K562 (cell line): Measurements from ENCODE around the gene COASY. TPM values are rescaled to one million over a fixed set of nuclear protein-coding genes. Genes with fewer than 3 reads are reported as not detected.

Experiments
- ATF3 ChIP-seq, 2 experiments: fragments of 450-650 bp in 1 of 2; sonication (generic) in 1 of 2; formaldehyde crosslinking in 1 of 2; IDR thresholded peaks in 1 of 2; conservative IDR thresholded peaks in 1 of 2; 2 replicates each; pipeline versions ENCODE4 v1.6.1 to v1.8.1; 2016 to 2023; ENCODE audit warnings: mild to moderate bottlenecking in 2 of 2, moderate library complexity in 2 of 2, inconsistent platforms in 1 of 2, missing genetic modification reagents in 1 of 2
- CBX5 ChIP-seq: IDR thresholded peaks from 2 replicates; pipeline ENCODE4 v1.6.1; 2014; ENCODE audit warnings: low read depth, borderline replicate concordance
- CHD4 ChIP-seq: fragments of 200-600 bp; sonication (generic); IDR thresholded peaks from 3 replicates; pipeline ENCODE4 v1.6.1; 2012; ENCODE audit warnings: low read depth, mild to moderate bottlenecking, mixed read lengths, low read length, inconsistent platforms; ENCODE audit not compliant: insufficient read depth, insufficient replicate concordance, poor library complexity, severe bottlenecking
- FOXJ2 ChIP-seq: fragments of 200-800 bp; sonication (Bioruptor generic); IDR thresholded peaks from 2 replicates; pipeline ENCODE4 v1.6.1; 2016; ENCODE audit warnings: missing genetic modification characterization, missing compliant biosample characterization
- MYC ChIP-seq, 2 experiments: fragments of 250-450 bp in 1 of 2; sonication (Bioruptor Pico) in 1 of 2; IDR thresholded peaks; 2 replicates each; pipeline versions ENCODE4 v1.5.1 to v1.6.1; 2012 to 2021; ENCODE audit warnings: low read depth in 2 of 2, borderline replicate concordance in 1 of 2, improper control_type of control experiment in 1 of 2, low read length in 1 of 2, mild to moderate bottlenecking in 1 of 2, moderate library complexity in 1 of 2
- NFRKB ChIP-seq: fragments of 450-650 bp; IDR thresholded peaks from 2 replicates; pipeline ENCODE4 v1.6.1; 2016; ENCODE audit warnings: low read depth
- PCBP2 ChIP-seq: fragments of 200-400 bp; formaldehyde crosslinking; IDR thresholded peaks from 2 replicates; pipeline ENCODE4 v1.6.1; 2018; ENCODE audit warnings: low read length, low read depth, mild to moderate bottlenecking, moderate library complexity; ENCODE audit not compliant: poor library complexity, severe bottlenecking
- PTRF ChIP-seq: fragments of 450-650 bp; IDR thresholded peaks from 2 replicates; pipeline ENCODE4 v1.6.1; 2016; ENCODE audit warnings: mild to moderate bottlenecking, missing genetic modification characterization, missing compliant biosample characterization
- PTTG1 ChIP-seq: fragments of 450-650 bp; IDR thresholded peaks from 2 replicates; pipeline ENCODE4 v1.6.1; 2016; ENCODE audit warnings: low read depth, mild to moderate bottlenecking, missing genetic modification characterization, missing compliant biosample characterization
- RBBP5 ChIP-seq: fragments of 200-600 bp; sonication (generic); IDR thresholded peaks from 2 replicates; pipeline ENCODE4 v1.6.1; 2012; ENCODE audit warnings: borderline replicate concordance, mild to moderate bottlenecking, low read length, control low read depth, inconsistent platforms; ENCODE audit not compliant: insufficient read depth, poor library complexity, severe bottlenecking
- SOX6 ChIP-seq: fragments of 450-650 bp; IDR thresholded peaks from 2 replicates; pipeline ENCODE4 v1.6.1; 2014; ENCODE audit warnings: mild to moderate bottlenecking
- SP1 ChIP-seq: sonication (generic); formaldehyde crosslinking; IDR thresholded peaks from 2 replicates; pipeline ENCODE4 v1.8.1; 2022; ENCODE audit warnings: mild to moderate bottlenecking, missing genetic modification reagents
- SRSF9 ChIP-seq: fragments of 200-400 bp; formaldehyde crosslinking; IDR thresholded peaks from 2 replicates; pipeline ENCODE4 v1.6.1; 2017; ENCODE audit warnings: low read depth, low read length, borderline replicate concordance
- ZNF121 ChIP-seq: sonication (generic); formaldehyde crosslinking; conservative IDR thresholded peaks from 2 replicates; pipeline ENCODE4 v1.8.0; 2022; ENCODE audit warnings: missing genetic modification reagents
- ZNF23 ChIP-seq: fragments of 250-450 bp; sonication (Bioruptor Pico); IDR thresholded peaks from 2 replicates; pipeline ENCODE4 v1.4.0; 2020; ENCODE audit warnings: mild to moderate bottlenecking
- ZNF57 ChIP-seq: fragments of 450-650 bp; formaldehyde crosslinking; IDR thresholded peaks from 2 replicates; pipeline ENCODE4 v1.4.0; 2020; ENCODE audit warnings: mild to moderate bottlenecking, moderate library complexity
- ZSCAN32 ChIP-seq: fragments of 450-650 bp; formaldehyde crosslinking; IDR thresholded peaks from 2 replicates; pipeline ENCODE4 v1.4.0; 2020; ENCODE audit warnings: mild to moderate bottlenecking, moderate library complexity
- polyA plus RNA-seq, 8 experiments: library from polyadenylated mRNA; depleted of rRNA in 4 of 8; stranded (reverse) in 5 of 8; unstranded in 3 of 8; fragments of >200 nt; fragmentation: Nextera tagmentation in 2 of 8; fragmentation: Illumina TruSeq in 1 of 8; extraction: Ambion mirVana in 2 of 8; extraction: Trizol in 1 of 8; gene quantifications; 2 replicates each; pipeline versions ENCODE4 v1.2.1 to v1.2.3, GENCODE V29; 2011 to 2014; ENCODE audit warnings: inconsistent platforms in 1 of 8, missing spikeins in 1 of 8
- total RNA-seq, 7 experiments: library from RNA; depleted of rRNA in 6 of 7; stranded (reverse); fragments of >200 nt in 6 of 7; fragmentation: Illumina TruSeq in 2 of 7; extraction: Trizol in 2 of 7; gene quantifications; 2 replicates each; pipeline versions ENCODE4 v1.2.1 to v1.2.3, GENCODE V29; 2011 to 2021; ENCODE audit warnings: low replicate concordance in 1 of 7
- TF ChIP-seq, protein P1 (sequence below): fragments of 450-650 bp; IDR thresholded peaks from 2 replicates; pipeline ENCODE4 v1.6.1; 2016; ENCODE audit warnings: borderline replicate concordance
- TF ChIP-seq, protein P2 (sequence below): fragments of 450-650 bp; formaldehyde crosslinking; IDR thresholded peaks from 2 replicates; pipeline ENCODE4 v1.4.0; 2020; ENCODE audit warnings: mild to moderate bottlenecking, moderate library complexity
- TF ChIP-seq, protein P3 (sequence below): fragments of 450-650 bp; IDR thresholded peaks from 2 replicates; pipeline ENCODE4 v1.6.1; 2014; ENCODE audit warnings: low read depth, mild to moderate bottlenecking, moderate library complexity, borderline replicate concordance

COASY gene
- total and polyA plus RNA-seq, 9 of the 15 experiments (the other 6 are each of a cell fraction or from before 2014, with no cell fraction given), result 25.4 to 175 (median 62.3) TPM

DNA sequence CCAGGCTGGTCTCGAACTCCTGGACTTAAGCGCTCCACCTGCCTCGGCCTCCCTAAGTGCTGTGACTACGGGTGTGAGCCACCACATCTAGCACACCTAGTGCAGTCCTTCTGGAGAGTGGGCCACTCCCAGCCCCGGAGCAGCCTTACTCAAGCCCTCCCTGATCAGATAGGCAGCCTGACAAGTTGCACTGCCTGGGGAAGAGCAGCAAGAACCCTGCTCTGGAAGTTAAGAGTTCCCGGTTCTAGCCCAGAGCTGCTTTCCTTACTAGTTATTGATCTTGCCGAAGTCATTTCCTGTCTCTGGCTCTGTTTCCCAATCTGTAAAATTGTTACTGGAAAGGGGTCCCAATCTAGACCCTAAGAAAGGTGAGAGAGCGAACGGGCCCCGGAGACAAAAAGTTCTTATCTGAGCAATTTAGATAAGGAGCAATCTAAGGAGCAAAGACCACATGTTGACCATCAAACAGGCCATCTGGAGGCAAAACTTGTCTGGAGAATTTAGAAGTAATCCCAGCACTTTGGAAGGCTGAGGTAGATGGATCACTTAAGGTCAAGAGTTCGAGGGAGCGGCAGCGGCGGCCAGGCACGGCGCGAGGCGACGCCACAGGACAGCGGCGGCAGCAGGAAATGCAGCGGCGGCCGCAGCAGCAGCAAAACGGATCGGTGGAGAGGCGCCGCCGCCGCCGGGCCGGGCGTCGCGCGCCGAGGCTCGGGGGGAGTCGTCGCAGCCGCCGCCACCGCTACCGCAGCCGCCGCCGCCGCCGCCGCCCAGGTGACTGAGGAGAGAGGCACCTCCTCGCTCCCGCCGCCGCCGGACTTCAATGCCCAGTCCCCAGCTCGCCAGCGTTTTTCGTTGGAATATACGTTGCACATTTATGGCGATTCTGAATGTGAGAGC, 30.2 kb upstream of the COASY start (continued):
- TF ChIP-seq, protein P1, sequence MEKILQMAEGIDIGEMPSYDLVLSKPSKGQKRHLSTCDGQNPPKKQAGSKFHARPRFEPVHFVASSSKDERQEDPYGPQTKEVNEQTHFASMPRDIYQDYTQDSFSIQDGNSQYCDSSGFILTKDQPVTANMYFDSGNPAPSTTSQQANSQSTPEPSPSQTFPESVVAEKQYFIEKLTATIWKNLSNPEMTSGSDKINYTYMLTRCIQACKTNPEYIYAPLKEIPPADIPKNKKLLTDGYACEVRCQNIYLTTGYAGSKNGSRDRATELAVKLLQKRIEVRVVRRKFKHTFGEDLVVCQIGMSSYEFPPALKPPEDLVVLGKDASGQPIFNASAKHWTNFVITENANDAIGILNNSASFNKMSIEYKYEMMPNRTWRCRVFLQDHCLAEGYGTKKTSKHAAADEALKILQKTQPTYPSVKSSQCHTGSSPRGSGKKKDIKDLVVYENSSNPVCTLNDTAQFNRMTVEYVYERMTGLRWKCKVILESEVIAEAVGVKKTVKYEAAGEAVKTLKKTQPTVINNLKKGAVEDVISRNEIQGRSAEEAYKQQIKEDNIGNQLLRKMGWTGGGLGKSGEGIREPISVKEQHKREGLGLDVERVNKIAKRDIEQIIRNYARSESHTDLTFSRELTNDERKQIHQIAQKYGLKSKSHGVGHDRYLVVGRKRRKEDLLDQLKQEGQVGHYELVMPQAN, result no peak
- TF ChIP-seq, protein P2, sequence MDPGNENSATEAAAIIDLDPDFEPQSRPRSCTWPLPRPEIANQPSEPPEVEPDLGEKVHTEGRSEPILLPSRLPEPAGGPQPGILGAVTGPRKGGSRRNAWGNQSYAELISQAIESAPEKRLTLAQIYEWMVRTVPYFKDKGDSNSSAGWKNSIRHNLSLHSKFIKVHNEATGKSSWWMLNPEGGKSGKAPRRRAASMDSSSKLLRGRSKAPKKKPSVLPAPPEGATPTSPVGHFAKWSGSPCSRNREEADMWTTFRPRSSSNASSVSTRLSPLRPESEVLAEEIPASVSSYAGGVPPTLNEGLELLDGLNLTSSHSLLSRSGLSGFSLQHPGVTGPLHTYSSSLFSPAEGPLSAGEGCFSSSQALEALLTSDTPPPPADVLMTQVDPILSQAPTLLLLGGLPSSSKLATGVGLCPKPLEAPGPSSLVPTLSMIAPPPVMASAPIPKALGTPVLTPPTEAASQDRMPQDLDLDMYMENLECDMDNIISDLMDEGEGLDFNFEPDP (CRISPR knock-in tag), result no peak
- TF ChIP-seq PTTG1 (tag) (no peak), ATF3 (IDR thresholded peaks at IDR 0.05) (no peak), ATF3 (CRISPR knock-in tag; conservative IDR thresholded peaks at IDR 0.05) (no peak), RBBP5 (peak; percentile 57), ZNF121 (CRISPR knock-in tag) (no peak), FOXJ2 (no peak), CHD4 (peak; percentile 41), ZNF57 (CRISPR knock-in tag) (no peak), SP1 (CRISPR knock-in tag) (no peak; the same call in 1 of the 2 replicates), PTRF (tag) (no peak), NFRKB (no peak), PCBP2 (no peak), ZNF23 (no peak), SOX6 (peak; percentile 72), MYC (IDR thresholded peaks at IDR 0.05; ENCODE audit: low read depth, low read length) (peak; percentile 37), MYC (CRISPR knock-in tag; IDR thresholded peaks at IDR 0.05; ENCODE audit: borderline replicate concordance, low read depth) (no peak), CBX5 (no peak), ZSCAN32 (CRISPR knock-in tag) (no peak), SRSF9 (no peak)
- TF ChIP-seq, protein P3, sequence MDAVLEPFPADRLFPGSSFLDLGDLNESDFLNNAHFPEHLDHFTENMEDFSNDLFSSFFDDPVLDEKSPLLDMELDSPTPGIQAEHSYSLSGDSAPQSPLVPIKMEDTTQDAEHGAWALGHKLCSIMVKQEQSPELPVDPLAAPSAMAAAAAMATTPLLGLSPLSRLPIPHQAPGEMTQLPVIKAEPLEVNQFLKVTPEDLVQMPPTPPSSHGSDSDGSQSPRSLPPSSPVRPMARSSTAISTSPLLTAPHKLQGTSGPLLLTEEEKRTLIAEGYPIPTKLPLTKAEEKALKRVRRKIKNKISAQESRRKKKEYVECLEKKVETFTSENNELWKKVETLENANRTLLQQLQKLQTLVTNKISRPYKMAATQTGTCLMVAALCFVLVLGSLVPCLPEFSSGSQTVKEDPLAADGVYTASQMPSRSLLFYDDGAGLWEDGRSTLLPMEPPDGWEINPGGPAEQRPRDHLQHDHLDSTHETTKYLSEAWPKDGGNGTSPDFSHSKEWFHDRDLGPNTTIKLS, result no peak
